ENCODE measurements around the gene CYP26B1.

The CYP26B1 gene

DNA sequence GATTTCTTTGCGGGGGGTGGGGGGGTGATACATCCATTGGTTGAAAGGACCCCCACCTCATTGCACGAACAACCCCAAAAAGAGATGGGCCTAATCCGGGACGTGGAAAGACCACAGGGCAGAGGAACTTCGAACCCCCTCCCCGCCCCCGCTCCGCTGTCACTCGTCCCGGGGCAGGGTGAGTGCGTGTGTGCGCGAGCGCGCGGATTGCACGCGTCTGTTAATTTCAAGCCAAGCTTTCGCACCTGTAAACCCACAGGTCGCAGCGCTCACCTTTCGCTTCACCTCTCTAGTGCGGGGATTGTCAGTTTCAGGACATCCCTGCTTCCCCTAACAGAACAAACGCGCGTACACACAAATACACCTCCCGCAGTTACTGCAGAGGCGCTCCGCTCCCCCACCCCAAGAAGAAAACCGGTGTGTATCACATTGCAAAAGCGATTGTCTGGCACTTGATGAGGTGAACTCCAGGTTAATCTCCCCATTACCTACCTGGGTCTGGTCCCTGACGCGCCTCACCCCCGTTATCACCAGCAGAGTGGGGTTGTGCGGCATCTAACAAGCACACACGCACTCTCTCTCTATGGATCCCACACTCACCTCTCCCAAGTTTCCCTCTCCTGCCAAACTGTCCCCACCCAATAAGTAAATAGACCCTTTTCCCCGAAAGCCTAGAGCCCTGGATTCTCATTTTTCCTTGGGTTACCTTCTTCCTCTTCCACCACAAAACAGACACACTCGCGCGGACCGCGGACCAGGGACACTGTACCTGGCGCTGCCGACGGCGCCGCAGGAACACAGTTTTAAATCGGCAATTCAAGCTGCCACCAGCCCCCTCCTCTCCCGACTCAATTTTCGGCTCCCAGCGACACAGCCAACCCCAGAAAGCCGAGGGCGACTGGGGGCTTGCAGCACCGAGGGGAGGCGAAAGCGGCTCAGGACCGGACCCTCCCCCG, 1.0 kb downstream of the CYP26B1 start:
- no peak for TF ChIP-seq CEBPB (IDR thresholded peaks at IDR 0.05)
- TF ChIP-seq, protein P1, sequence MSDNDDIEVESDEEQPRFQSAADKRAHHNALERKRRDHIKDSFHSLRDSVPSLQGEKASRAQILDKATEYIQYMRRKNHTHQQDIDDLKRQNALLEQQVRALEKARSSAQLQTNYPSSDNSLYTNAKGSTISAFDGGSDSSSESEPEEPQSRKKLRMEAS (IDR thresholded peaks at IDR 0.05) = no peak
- no peak for TF ChIP-seq RAD21 (IDR thresholded peaks at IDR 0.05; ENCODE audit: low read depth)
- TF ChIP-seq, protein P2, sequence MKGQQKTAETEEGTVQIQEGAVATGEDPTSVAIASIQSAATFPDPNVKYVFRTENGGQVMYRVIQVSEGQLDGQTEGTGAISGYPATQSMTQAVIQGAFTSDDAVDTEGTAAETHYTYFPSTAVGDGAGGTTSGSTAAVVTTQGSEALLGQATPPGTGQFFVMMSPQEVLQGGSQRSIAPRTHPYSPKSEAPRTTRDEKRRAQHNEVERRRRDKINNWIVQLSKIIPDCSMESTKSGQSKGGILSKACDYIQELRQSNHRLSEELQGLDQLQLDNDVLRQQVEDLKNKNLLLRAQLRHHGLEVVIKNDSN (IDR thresholded peaks at IDR 0.05) = no peak

DNA sequence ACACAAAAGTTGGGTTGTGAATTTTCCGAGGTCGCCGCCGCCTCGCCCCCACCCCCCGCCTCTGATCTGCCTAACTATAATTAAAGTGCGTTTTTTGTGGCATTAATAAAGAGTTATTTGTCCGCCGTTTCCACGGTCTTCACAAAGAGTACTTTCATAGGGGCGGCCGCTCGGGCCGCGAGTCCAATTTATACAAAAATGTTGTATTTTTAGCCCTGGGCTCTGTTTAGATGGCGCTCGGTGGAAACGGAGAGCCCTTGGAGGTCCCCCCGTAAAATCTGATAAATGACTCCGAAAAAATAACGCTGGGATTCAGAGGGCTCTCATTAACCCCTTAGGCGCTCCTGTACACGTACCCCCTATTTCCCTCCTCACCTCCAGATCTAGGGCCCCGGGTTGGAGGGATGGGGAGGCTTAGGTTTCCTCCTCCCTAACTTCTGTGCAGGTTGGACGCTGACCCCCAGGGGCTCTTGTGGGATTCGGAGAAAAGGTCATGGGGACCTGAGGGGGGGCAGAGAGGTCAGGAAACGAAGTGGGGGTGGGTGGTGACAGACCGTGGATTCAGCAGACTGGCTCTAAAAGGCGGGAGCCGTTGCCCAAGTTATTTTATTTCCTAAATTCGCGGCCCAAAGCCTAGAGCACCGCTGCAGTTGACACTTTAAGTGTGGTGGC, 1.9 kb downstream of the CYP26B1 start:
- TF ChIP-seq TAF1 (IDR thresholded peaks at IDR 0.05; ENCODE audit: low read depth) = no peak
- no peak for TF ChIP-seq NFIC (IDR thresholded peaks at IDR 0.05)
- no peak for TF ChIP-seq FOXM1 (IDR thresholded peaks at IDR 0.05; ENCODE audit: borderline replicate concordance, low read depth)
- TF ChIP-seq CREB1 (IDR thresholded peaks at IDR 0.05; ENCODE audit: low read depth) = no peak
- TF ChIP-seq, protein P3, sequence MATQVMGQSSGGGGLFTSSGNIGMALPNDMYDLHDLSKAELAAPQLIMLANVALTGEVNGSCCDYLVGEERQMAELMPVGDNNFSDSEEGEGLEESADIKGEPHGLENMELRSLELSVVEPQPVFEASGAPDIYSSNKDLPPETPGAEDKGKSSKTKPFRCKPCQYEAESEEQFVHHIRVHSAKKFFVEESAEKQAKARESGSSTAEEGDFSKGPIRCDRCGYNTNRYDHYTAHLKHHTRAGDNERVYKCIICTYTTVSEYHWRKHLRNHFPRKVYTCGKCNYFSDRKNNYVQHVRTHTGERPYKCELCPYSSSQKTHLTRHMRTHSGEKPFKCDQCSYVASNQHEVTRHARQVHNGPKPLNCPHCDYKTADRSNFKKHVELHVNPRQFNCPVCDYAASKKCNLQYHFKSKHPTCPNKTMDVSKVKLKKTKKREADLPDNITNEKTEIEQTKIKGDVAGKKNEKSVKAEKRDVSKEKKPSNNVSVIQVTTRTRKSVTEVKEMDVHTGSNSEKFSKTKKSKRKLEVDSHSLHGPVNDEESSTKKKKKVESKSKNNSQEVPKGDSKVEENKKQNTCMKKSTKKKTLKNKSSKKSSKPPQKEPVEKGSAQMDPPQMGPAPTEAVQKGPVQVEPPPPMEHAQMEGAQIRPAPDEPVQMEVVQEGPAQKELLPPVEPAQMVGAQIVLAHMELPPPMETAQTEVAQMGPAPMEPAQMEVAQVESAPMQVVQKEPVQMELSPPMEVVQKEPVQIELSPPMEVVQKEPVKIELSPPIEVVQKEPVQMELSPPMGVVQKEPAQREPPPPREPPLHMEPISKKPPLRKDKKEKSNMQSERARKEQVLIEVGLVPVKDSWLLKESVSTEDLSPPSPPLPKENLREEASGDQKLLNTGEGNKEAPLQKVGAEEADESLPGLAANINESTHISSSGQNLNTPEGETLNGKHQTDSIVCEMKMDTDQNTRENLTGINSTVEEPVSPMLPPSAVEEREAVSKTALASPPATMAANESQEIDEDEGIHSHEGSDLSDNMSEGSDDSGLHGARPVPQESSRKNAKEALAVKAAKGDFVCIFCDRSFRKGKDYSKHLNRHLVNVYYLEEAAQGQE (IDR thresholded peaks at IDR 0.05; ENCODE audit: low read depth) = no peak
- no peak for TF ChIP-seq ZBTB7A (IDR thresholded peaks at IDR 0.05; ENCODE audit: low read depth)
- TF ChIP-seq CEBPB (IDR thresholded peaks at IDR 0.05) = no peak
- no peak for TF ChIP-seq TEAD4 (IDR thresholded peaks at IDR 0.05)
- TF ChIP-seq TCF12 (IDR thresholded peaks at IDR 0.05; ENCODE audit: low read depth) = no peak
- TF ChIP-seq RAD21 (IDR thresholded peaks at IDR 0.05; ENCODE audit: low read depth) = no peak
- TF ChIP-seq, protein P1 (IDR thresholded peaks at IDR 0.05) = no peak
- TF ChIP-seq YY1 (IDR thresholded peaks at IDR 0.05; ENCODE audit: low read depth) = no peak

DNA sequence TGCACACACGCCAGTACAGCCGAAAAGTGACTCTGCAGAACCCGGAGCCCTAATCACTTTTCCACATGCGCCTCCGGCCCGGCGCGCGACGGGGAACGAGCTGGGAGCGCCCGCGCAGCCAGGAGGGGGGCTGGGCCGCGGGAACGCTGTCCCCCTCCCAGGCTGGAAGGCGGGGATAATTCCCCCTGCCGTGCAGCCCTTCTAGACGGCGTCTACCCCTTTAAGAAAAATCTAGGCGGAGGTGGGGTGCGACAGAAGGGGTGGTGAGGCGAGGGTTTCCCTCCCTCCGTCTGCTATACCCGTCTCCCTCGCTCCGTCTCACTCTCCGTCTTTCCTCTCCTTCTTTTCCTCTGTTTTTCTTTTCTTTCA, 2.4 kb downstream of the CYP26B1 start:
- TF ChIP-seq YY1 (IDR thresholded peaks at IDR 0.05; ENCODE audit: low read depth) (no peak), ZBTB7A (IDR thresholded peaks at IDR 0.05; ENCODE audit: low read depth) (0 out of 2 replicates have a peak, but pooled peaks have one; percentile 32), NFIC (IDR thresholded peaks at IDR 0.05) (no peak)
- TF ChIP-seq, protein P1 (IDR thresholded peaks at IDR 0.05) = peak; percentile 62; the same call in 1 of the 2 replicates

DNA sequence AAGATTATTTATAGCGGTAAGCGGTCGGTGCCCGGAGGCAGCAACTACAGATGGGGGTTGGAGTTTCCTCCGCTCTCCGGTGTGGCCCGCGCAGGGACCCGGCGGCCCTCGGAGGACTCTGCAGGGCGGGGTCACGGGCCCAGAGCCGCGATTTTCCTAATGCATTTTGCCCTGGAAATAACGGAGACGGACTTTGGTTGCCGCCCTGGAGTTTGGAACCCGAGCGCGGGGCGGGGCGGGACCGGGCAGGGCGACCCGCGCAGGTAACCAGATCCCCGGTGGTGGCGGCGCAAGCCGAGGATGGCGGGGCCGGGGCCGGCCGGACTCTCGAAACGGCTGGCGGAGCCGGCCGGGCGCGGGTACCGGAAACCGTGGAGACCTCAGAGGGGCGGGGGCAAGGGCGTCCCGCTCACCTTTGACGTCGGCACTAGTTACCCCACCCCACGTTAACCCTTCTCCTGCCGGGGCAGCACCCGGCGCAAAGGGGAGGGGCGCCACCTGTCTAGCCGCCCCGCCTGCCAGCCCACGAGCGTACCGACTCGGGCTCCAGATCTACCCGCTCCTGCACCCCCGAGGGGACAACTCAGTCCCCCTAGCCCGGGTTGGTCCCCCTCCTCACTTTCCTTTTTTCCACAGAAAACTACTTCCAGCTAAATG, 2.9 kb downstream of the CYP26B1 start:
- TF ChIP-seq ZBTB7A (IDR thresholded peaks at IDR 0.05; ENCODE audit: low read depth) = peak; percentile 91
- TF ChIP-seq, protein P3 (IDR thresholded peaks at IDR 0.05; ENCODE audit: low read depth) = no peak
- peak; percentile 59; the same call in 1 of the 2 replicates for TF ChIP-seq CREB1 (IDR thresholded peaks at IDR 0.05; ENCODE audit: low read depth)
- TF ChIP-seq YY1 (IDR thresholded peaks at IDR 0.05; ENCODE audit: low read depth) = no peak

DNA sequence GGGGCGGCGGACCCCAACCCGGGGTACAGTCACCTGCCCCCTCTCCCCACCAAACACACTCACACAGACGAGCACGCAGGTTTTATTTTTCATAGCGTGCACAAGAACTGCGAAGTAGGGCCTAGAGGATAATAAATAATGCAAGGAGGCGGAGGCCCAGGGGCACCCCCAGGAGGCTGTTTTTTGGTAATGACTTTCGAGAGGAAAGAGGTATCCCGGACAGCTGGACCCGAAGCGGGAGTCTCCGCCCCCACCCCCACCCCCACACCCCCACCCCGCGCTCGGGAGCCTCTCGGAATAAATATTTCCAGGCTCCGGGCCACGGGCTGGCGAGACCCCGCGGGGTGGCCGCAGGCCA, 3.4 kb downstream of the CYP26B1 start:
- TF ChIP-seq NFIC (IDR thresholded peaks at IDR 0.05) (no peak), TAF1 (IDR thresholded peaks at IDR 0.05; ENCODE audit: low read depth) (no peak), YY1 (IDR thresholded peaks at IDR 0.05; ENCODE audit: low read depth) (no peak), CEBPB (IDR thresholded peaks at IDR 0.05) (no peak), RAD21 (IDR thresholded peaks at IDR 0.05; ENCODE audit: low read depth) (no peak), EP300 (IDR thresholded peaks at IDR 0.05; ENCODE audit: borderline replicate concordance) (no peak), FOXM1 (IDR thresholded peaks at IDR 0.05; ENCODE audit: borderline replicate concordance, low read depth) (no peak), ZBTB7A (IDR thresholded peaks at IDR 0.05; ENCODE audit: low read depth) (no peak), TEAD4 (IDR thresholded peaks at IDR 0.05) (no peak), TCF12 (IDR thresholded peaks at IDR 0.05; ENCODE audit: low read depth) (no peak), CREB1 (IDR thresholded peaks at IDR 0.05; ENCODE audit: low read depth) (no peak), EGR1 (IDR thresholded peaks at IDR 0.05) (no peak)
- TF ChIP-seq, protein P1 (IDR thresholded peaks at IDR 0.05) = no peak
- TF ChIP-seq, protein P2 (IDR thresholded peaks at IDR 0.05) = no peak
- TF ChIP-seq, protein P3 (IDR thresholded peaks at IDR 0.05; ENCODE audit: low read depth) = no peak
